ENCODE results near the gene TTC9B. TPM values are rescaled to one million over a fixed set of nuclear protein-coding genes. Genes with fewer than 3 reads are reported as not detected.

TTC9B gene
- total and polyA plus RNA-seq, 2 of the 13 experiments (the other 11 are each of a cell fraction or from before 2014, with no cell fraction given), result not detected

- DNase-seq (ENCODE audit: low spot score), result no peak
- TF ChIP-seq POLR2A (IDR thresholded peaks at IDR 0.05; ENCODE audit: insufficient read depth in 1 of 2, low read depth in 2 of 2, low read length in 2 of 2), result no peak
- TF ChIP-seq ZNF550 (CRISPR knock-in tag; IDR thresholded peaks at IDR 0.05; ENCODE audit: borderline replicate concordance), result no peak
- no peak for TF ChIP-seq ZNF460 (CRISPR knock-in tag; IDR thresholded peaks at IDR 0.05; ENCODE audit: borderline replicate concordance)
- no peak for TF ChIP-seq MXD1 (CRISPR knock-in tag; IDR thresholded peaks at IDR 0.05)
- no peak for TF ChIP-seq MED13 (CRISPR knock-in tag; IDR thresholded peaks at IDR 0.05)
- TF ChIP-seq SOX13 (IDR thresholded peaks at IDR 0.05), result no peak
- TF ChIP-seq SOX13 (CRISPR knock-in tag; conservative IDR thresholded peaks at IDR 0.05 in 1 of 2, IDR thresholded peaks at IDR 0.05 in 1 of 2), result no peak
- TF ChIP-seq HMGA1 (CRISPR knock-in tag; conservative IDR thresholded peaks at IDR 0.05), result no peak
- TF ChIP-seq ZNF331 (CRISPR knock-in tag; IDR thresholded peaks at IDR 0.05), result no peak
- no peak overlapping the region for H3K27ac ChIP-seq (ENCODE audit: extremely low read length, insufficient read depth, low read length)
- in situ Hi-C loops (cut with HindIII; ENCODE audit: extremely low pct_ligation_motif_present, low pct_unique_long_range_greater_than_20kb), result no loop called here
- 98% methylated on average over 19 of the region's 21 CpGs for WGBS (ENCODE audit: low lambda C conversion rate)
- peaks cover 20 to 68% of the 10 kb centered on the region in 2 experiments for H3K36me3 ChIP-seq (replicated peaks in 1 of 2; ENCODE audit: control insufficient read depth in 1 of 2, insufficient read depth in 2 of 2, low read length in 2 of 2)
- H3K4me2 ChIP-seq (ENCODE audit: low read depth, low read length), result no peak overlapping the region
- no peak overlapping the region for H3K4me3 ChIP-seq (replicated peaks in 1 of 3; ENCODE audit: insufficient read depth in 1 of 3, low read depth in 2 of 3, low read length in 3 of 3)
- H3K9me3 ChIP-seq (ENCODE audit: low read length), result no peaks in the 10 kb centered on the region
- intact Hi-C loops (cut with micrococcal nuclease; ENCODE audit: unreplicated experiment), result no loop called here
- no peak overlapping the region for H3K9ac ChIP-seq (ENCODE audit: insufficient read depth, low read depth, low read length)
- H3K27me3 ChIP-seq (ENCODE audit: control insufficient read depth in 1 of 2, insufficient read depth in 2 of 2, low read length in 2 of 2), result no peaks in the 10 kb centered on the region
- no TSS peak for BruUV-seq (replicated peaks)
- no peak overlapping the region for H2AFZ ChIP-seq (ENCODE audit: low read length)
- no peak for ATAC-seq
- FAIRE-seq, result no peak
- POLR2A ChIA-PET, result no interaction called here
- no peaks in the 10 kb centered on the region for H4K20me1 ChIP-seq (ENCODE audit: insufficient read depth, low read length)
- peaks cover 8% of the 10 kb centered on the region; the same call in 1 of the 2 replicates for H3K4me1 ChIP-seq (ENCODE audit: insufficient read depth, low read length)
- CTCF ChIA-PET (ENCODE audit: low intra/inter-chr PET ratio, low total read pairs), result no interaction called here
- H3K79me2 ChIP-seq (ENCODE audit: insufficient read depth, low read length), result peaks cover 8% of the 10 kb centered on the region
Measured at GRCh38 chr19:40241809-40242384, 23.7 kb upstream of the TTC9B start.
